Pancreas (tissue), 10 donors: Measurements from ENCODE around the gene FLVCR1. TPM values are rescaled to one million over a fixed set of nuclear protein-coding genes. Genes with fewer than 3 reads are reported as not detected.

Experiments
- ATAC-seq, 4 donors: fragments of 200-7000 bp; cut with Tn5 transposase; one replicate each; pipeline versions ENCODE4 v1.8.0 to v1.9.1; 2020; ENCODE audit warnings: mild to moderate bottlenecking in 4 of 4, moderate library complexity in 4 of 4
- DNase-seq, 6 donors: peaks; one replicate each; pipeline ENCODE4 v3.0.0-alpha.2; 2020
- FAIRE-seq: peaks from 2 replicates; lab custom pipeline; 2012; peaks lifted over from hg19 to GRCh38; lab: Jason Lieb, UNC
- H3K27ac ChIP-seq, 4 donors: fragments of 200-600 bp; sonication (generic); 1 replicate in 3 of 4; 2 replicates in 1 of 4; pipeline versions ENCODE4 v1.5.0 to v1.8.0; 2020
- H3K27me3 ChIP-seq, 4 donors: fragments of 200-600 bp; one replicate each; pipeline ENCODE4 v1.8.0; 2021
- H3K36me3 ChIP-seq, 3 donors: fragments of 200-600 bp; sonication (generic) in 1 of 3; one replicate each; pipeline versions ENCODE4 v1.5.0 to v1.8.0; 2020 to 2021
- H3K4me1 ChIP-seq, 3 donors: fragments of 200-600 bp; one replicate each; pipeline ENCODE4 v1.8.0; 2021
- H3K4me3 ChIP-seq, 4 donors: fragments of 200-600 bp; sonication (generic) in 2 of 4; one replicate each; pipeline versions ENCODE4 v1.5.0 to v1.8.0; 2020 to 2021
- H3K9me3 ChIP-seq, 4 donors: fragments of 200-600 bp; one replicate each; pipeline ENCODE4 v1.8.0; 2021
- WGBS, 2 donors: extraction: QIAGEN DNeasy Blood & Tissue Kit; methylation state at CpG; one replicate each; pipeline ENCODE4 v1.1.7; 2013; 5-methylcytosine and 5-hydroxymethylcytosine counted together
- intact Hi-C, 3 donors: fragments of 100-400 bp; cut with DNase I; formaldehyde crosslinking; loops; one replicate each; pipeline versions ENCODE4 v1.11.1 to v1.14.2; 2022
- polyA plus RNA-seq, 2 donors: library from polyadenylated mRNA; stranded (reverse); fragments of 200-250 nt; gene quantifications; one replicate each; pipeline ENCODE4 v1.2.3, GENCODE V29; 2013
- total RNA-seq, 6 donors: library from RNA; stranded (reverse); fragmentation: NEBNext Ultra II Directional in 4 of 6; extraction: Animal tissue kit (Norgen Biotek cat#: 25700) in 4 of 6; gene quantifications; one replicate each; pipeline versions ENCODE4 v1.2.1 to v1.2.4, GENCODE V29; 2021 to 2023
- TF ChIP-seq, protein P1 (sequence below), 4 donors: fragments of 200-600 bp; sonication (generic) in 3 of 4; IDR thresholded peaks; one replicate each; pipeline versions ENCODE4 v1.5.0 to v1.8.0; 2021; ENCODE audit warnings: antibody characterized with exemption in 4 of 4
- donor health status: healthy with polysubstance abuse.
- donor health status: DM: no; HTN: no; CAD: no; lungs with moderate emphysema.
- donor health status: DM: no; HTN: no; CAD: no.
- donor health status: control.
- donor health status: control.
- donor health status: Bipolar disorder and iron deficiency.
- donor health status: DM: yes; HTN: yes; CAD: no.
- donor health status: DM: no; HTN: no; CAD: no.
- donor health status: DM: no; HTN: no; CAD: no.
- donor health status: DM: yes; HTN: yes; CAD: no.

Gene FLVCR1
- total and polyA plus RNA-seq, 8 donors, result 1.4 to 5.6 (median 3.5) TPM

DNA sequence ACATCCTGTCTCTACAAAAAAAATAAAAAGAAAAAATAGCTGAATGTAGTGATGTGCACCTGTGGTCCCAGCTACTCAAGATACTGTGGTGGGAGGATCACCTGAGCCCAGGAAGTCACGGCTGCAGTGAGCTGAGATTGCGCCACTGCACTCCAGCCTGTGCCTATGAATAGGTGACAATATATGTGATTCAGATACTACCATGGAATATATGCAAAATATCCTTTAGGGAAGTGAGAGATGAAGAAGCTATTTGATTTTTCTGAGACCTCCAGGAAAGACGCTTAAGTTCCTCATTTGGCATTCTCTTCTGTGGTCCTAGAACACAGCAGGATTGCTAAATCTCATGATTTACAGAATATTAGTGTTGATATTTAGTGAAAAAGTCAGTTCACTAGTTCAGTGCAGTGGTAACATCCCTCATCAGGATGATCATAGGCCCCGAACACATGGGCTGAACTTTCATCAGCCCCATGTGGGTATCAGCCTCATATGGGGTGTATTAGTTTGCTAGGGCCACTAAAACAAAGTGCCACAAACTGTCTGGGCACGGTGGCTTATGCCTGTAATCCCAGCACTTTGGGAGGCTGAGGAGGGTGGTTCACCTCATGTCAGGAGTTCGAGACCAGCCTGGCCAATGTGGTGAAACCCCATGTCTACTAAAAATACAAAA is 86.3 kb downstream of the FLVCR1 start:
- H3K4me1 ChIP-seq, result no peaks in the 10 kb centered on the region
- H3K27ac ChIP-seq, result no peak overlapping the region
- no peak for DNase-seq
- no peaks in the 10 kb centered on the region for H3K9me3 ChIP-seq
- TF ChIP-seq, protein P1, sequence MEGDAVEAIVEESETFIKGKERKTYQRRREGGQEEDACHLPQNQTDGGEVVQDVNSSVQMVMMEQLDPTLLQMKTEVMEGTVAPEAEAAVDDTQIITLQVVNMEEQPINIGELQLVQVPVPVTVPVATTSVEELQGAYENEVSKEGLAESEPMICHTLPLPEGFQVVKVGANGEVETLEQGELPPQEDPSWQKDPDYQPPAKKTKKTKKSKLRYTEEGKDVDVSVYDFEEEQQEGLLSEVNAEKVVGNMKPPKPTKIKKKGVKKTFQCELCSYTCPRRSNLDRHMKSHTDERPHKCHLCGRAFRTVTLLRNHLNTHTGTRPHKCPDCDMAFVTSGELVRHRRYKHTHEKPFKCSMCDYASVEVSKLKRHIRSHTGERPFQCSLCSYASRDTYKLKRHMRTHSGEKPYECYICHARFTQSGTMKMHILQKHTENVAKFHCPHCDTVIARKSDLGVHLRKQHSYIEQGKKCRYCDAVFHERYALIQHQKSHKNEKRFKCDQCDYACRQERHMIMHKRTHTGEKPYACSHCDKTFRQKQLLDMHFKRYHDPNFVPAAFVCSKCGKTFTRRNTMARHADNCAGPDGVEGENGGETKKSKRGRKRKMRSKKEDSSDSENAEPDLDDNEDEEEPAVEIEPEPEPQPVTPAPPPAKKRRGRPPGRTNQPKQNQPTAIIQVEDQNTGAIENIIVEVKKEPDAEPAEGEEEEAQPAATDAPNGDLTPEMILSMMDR (IDR thresholded peaks at IDR 0.05), result no peak
- no peak for FAIRE-seq
- 83 to 89% methylated on average over 6 of the region's 6 CpGs for WGBS, 2 donors
- no peaks in the 10 kb centered on the region for H3K36me3 ChIP-seq
- intact Hi-C loops, result no loop called here
- ATAC-seq, result no peak
- H3K4me3 ChIP-seq, result no peak overlapping the region
- no peaks in the 10 kb centered on the region for H3K27me3 ChIP-seq

DNA sequence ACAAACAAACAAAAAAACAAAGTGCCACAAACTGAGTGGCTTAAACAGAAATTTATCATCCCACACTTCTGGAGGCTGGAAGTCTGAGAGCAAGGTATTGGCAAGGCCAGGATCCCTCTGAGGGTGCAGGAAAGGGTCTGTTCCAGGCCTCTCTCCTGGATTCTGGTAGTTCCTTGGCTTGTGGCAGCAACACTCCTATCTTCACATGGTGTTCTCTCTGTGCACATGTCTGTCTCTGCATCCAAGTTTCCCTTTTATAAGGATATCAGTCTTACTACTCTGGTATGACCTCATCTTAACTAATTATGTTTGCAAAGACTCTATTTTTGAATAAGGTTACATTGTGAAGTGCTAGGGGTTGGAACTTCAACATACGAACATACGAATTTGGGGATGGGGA is 87.0 kb downstream of the FLVCR1 start:
- no peaks in the 10 kb centered on the region for H3K36me3 ChIP-seq
- WGBS, 2 donors, result 85 to 88% methylated on average over 2 of the region's 2 CpGs
- DNase-seq (no peak), ATAC-seq (no peak), FAIRE-seq (no peak)
- H3K27me3 ChIP-seq, result no peaks in the 10 kb centered on the region
- no peak overlapping the region for H3K4me3 ChIP-seq
- H3K9me3 ChIP-seq, result no peaks in the 10 kb centered on the region
- H3K4me1 ChIP-seq, result no peaks in the 10 kb centered on the region
- TF ChIP-seq, protein P1 (IDR thresholded peaks at IDR 0.05), result no peak
- intact Hi-C loops, result no loop called here
- no peak overlapping the region for H3K27ac ChIP-seq

DNA sequence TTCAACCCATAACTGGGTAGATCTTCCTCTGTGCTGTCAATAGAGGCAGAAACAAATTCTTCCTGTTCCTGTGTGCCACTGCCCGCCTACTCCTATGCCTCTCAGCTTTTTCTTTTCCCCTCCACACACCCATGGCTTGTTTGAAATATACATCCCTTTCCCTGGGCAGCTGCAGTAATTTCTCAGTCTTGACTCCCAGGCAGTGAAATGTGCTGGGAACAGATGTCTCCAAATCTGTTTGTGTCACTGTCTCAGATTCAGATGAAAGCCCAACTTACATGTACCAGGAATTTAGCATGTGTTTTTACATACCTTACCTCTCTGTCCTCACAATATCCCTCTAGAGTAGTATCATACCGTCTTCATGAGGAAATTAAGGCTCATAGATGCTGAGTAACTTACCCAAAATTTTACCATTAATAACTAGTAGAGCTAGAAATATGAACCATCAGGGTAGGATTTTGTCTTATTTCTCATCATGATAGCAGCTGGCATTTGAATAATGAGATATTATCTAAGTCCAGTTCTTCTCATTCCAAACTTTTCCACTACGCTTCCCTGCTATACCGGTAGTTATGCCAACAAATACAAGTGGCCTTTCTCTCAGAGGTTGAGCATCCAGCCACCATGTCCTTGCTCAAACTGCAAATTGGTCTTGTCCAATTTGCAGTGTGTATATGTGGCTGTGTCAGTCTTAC is 87.5 kb downstream of the FLVCR1 start:
- DNase-seq (no peak), ATAC-seq (no peak), FAIRE-seq (no peak)
- Histone ChIP-seq H3K27me3 (no peaks in the 10 kb centered on the region), H3K27ac (no peak overlapping the region), H3K9me3 (no peaks in the 10 kb centered on the region), H3K4me3 (no peak overlapping the region), H3K36me3 (no peaks in the 10 kb centered on the region), H3K4me1 (no peaks in the 10 kb centered on the region)
- 77 to 78% methylated on average over 4 of the region's 4 CpGs for WGBS, 2 donors
- TF ChIP-seq, protein P1 (IDR thresholded peaks at IDR 0.05), result no peak
- intact Hi-C loops, result no loop called here

DNA sequence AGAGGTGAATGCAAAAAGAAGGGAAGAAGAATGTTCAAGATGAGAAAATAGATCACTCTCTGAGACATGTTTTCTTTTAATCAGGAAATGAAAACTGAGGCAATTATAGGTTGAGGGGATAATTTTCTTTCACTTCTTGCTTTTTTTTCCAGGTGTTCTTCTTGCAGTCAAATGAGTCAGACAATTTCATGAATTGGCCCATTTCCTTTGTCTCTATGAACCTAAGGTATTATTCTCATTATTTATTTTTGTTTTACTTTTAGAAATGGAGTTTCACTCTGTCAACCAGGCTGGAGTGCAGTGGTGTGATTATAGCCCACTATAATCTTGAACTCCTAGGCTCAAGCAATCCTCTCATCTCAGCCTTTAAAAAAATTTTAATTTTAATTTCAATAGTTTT is 88.8 kb downstream of the FLVCR1 start:
- Histone ChIP-seq H3K4me3 (no peak overlapping the region), H3K4me1 (no peaks in the 10 kb centered on the region), H3K36me3 (no peaks in the 10 kb centered on the region), H3K27me3 (no peaks in the 10 kb centered on the region), H3K27ac (no peak overlapping the region), H3K9me3 (no peaks in the 10 kb centered on the region)
- FAIRE-seq (no peak), DNase-seq (no peak), ATAC-seq (no peak)
- intact Hi-C loops, result no loop called here
- TF ChIP-seq, protein P1 (IDR thresholded peaks at IDR 0.05), result no peak

Other genes starting within 250 kb of the FLVCR1 start
- gene ATF3, start 249.5 kb upstream of the FLVCR1 start, total RNA-seq, result 10 to 100 TPM in 5 of 6 donors, 1 to 10 TPM in 1; 8.3 to 28.8 (median 17.3) TPM
- 10 to 100 TPM; 22.8 to 25.6 TPM for gene ATF3, start 249.5 kb upstream of the FLVCR1 start, polyA plus RNA-seq
- gene BATF3, start 158.4 kb upstream of the FLVCR1 start, total RNA-seq, result 1 to 10 TPM in 1 of 6 donors, under 1 TPM in 4, not detected in 1; 0.20 to 1.8 (median 0.73) TPM
- gene BATF3, start 158.4 kb upstream of the FLVCR1 start, polyA plus RNA-seq, result 1 to 10 TPM; 1.6 to 3.1 TPM
- gene NSL1, start 66.5 kb upstream of the FLVCR1 start, total RNA-seq, result 10 to 100 TPM in 3 of 6 donors, 1 to 10 TPM in 3; 5.6 to 16.2 (median 9.3) TPM
- gene NSL1, start 66.5 kb upstream of the FLVCR1 start, polyA plus RNA-seq, result 10 to 100 TPM in 1 of 2 donors, 1 to 10 TPM in 1; 5.4 to 10.9 TPM
- 1 to 10 TPM; 7.7 to 9.5 (median 8.8) TPM for gene TATDN3, start 66.4 kb upstream of the FLVCR1 start, total RNA-seq
- 10 to 100 TPM in 1 of 2 donors, 1 to 10 TPM in 1; 8.3 to 10.4 TPM for gene TATDN3, start 66.4 kb upstream of the FLVCR1 start, polyA plus RNA-seq
- gene SPATA45, start 10.6 kb upstream of the FLVCR1 start, total RNA-seq, result not detected
- under 1 TPM in 1 of 2 donors, not detected in 1; 0.26 TPM for gene SPATA45, start 10.6 kb upstream of the FLVCR1 start, polyA plus RNA-seq
- 1 to 10 TPM in 1 of 6 donors, under 1 TPM in 4, not detected in 1; 0.16 to 1.9 (median 0.57) TPM for gene VASH2, start 92.3 kb downstream of the FLVCR1 start, total RNA-seq
- under 1 TPM; 0.15 to 0.35 TPM for gene VASH2, start 92.3 kb downstream of the FLVCR1 start, polyA plus RNA-seq
- 10 to 100 TPM; 10.7 to 17.2 (median 11.8) TPM for gene ANGEL2, start 157.6 kb downstream of the FLVCR1 start, total RNA-seq
- gene ANGEL2, start 157.6 kb downstream of the FLVCR1 start, polyA plus RNA-seq, result 10 to 100 TPM in 1 of 2 donors, 1 to 10 TPM in 1; 9.8 to 15.5 TPM
- gene RPS6KC1, start 193.0 kb downstream of the FLVCR1 start, total RNA-seq, result 10 to 100 TPM in 1 of 6 donors, 1 to 10 TPM in 5; 5.7 to 11.4 (median 7.2) TPM
- gene RPS6KC1, start 193.0 kb downstream of the FLVCR1 start, polyA plus RNA-seq, result 1 to 10 TPM; 2.3 to 4.9 TPM